Loucy (cell line): Measurements from ENCODE around the gene NEO1.

Experiments
- H2AFZ ChIP-seq: fragments of 200-600 bp; sonication (generic); 2 replicates; pipeline ENCODE4 v1.6.0; 2016; ENCODE audit warnings: antibody characterized with exemption, mild to moderate bottlenecking, low read length, moderate library complexity
- H3F3A ChIP-seq: fragments of 200-600 bp; 2 replicates; pipeline ENCODE4 v1.6.0; 2016; ENCODE audit warnings: antibody characterized with exemption, low read depth, mild to moderate bottlenecking
- H3K27me3 ChIP-seq: fragments of 200-600 bp; sonication (generic); 2 replicates; pipeline ENCODE4 v1.6.1; 2014; ENCODE audit warnings: low read length, mild to moderate bottlenecking; ENCODE audit not compliant: insufficient read depth, poor library complexity, severe bottlenecking
- H3K36me3 ChIP-seq: fragments of 200-600 bp; sonication (generic); 2 replicates; pipeline ENCODE4 v1.6.1; 2016; ENCODE audit warnings: low read length; ENCODE audit not compliant: insufficient read depth
- H3K4me1 ChIP-seq: fragments of 200-600 bp; sonication (generic); 2 replicates; pipeline ENCODE4 v1.5.1; 2014; ENCODE audit warnings: low read length, mild to moderate bottlenecking; ENCODE audit not compliant: insufficient read depth, poor library complexity, severe bottlenecking
- H3K4me2 ChIP-seq: fragments of 200-600 bp; sonication (generic); 2 replicates; pipeline ENCODE4 v1.6.0; 2014; ENCODE audit warnings: antibody characterized with exemption, low read length, low read depth, mild to moderate bottlenecking; ENCODE audit not compliant: poor library complexity, severe bottlenecking
- H3K4me3 ChIP-seq: fragments of 200-600 bp; sonication (generic); 2 replicates; pipeline ENCODE4 v1.5.1; 2014; ENCODE audit warnings: low read length, mild to moderate bottlenecking, mixed read lengths; ENCODE audit not compliant: poor library complexity, severe bottlenecking
- H3K79me2 ChIP-seq: fragments of 200-600 bp; sonication (generic); 2 replicates; pipeline ENCODE4 v1.6.1; 2014; ENCODE audit warnings: low read length; ENCODE audit not compliant: insufficient read depth
- H3K9ac ChIP-seq: fragments of 200-600 bp; sonication (generic); 2 replicates; pipeline ENCODE4 v1.6.0; 2014; ENCODE audit warnings: mild to moderate bottlenecking, low read depth, low read length, moderate library complexity; ENCODE audit not compliant: poor library complexity, severe bottlenecking
- H3K9me2 ChIP-seq: fragments of 200-600 bp; sonication (generic); replicated peaks from 2 replicates; pipeline ENCODE4 v1.6.1; 2016; ENCODE audit warnings: low read depth, low read length, mixed read lengths
- H3K9me3 ChIP-seq: fragments of 200-600 bp; sonication (generic); 2 replicates; pipeline ENCODE4 v1.6.1; 2014; ENCODE audit warnings: mild to moderate bottlenecking, antibody characterized with exemption, low read length, low read depth; ENCODE audit not compliant: insufficient read depth
- H4K20me1 ChIP-seq: fragments of 200-600 bp; sonication (generic); 2 replicates; pipeline ENCODE4 v1.6.0; 2014; ENCODE audit warnings: antibody characterized with exemption, low read length, mild to moderate bottlenecking; ENCODE audit not compliant: insufficient read depth, poor library complexity, severe bottlenecking
- CTCF ChIP-seq: fragments of 200-600 bp; sonication (generic); conservative IDR thresholded peaks from 2 replicates; pipeline ENCODE4 v1.5.1; 2014; ENCODE audit warnings: mild to moderate bottlenecking, antibody characterized with exemption, low read length
- EZH2phosphoT487 ChIP-seq: fragments of 200-600 bp; IDR thresholded peaks from 2 replicates; pipeline ENCODE4 v1.6.1; 2018; ENCODE audit warnings: antibody characterized with exemption, mild to moderate bottlenecking, moderate library complexity, borderline replicate concordance

Gene NEO1

GRCh38 chr15:73231661-73232419 lies 179.6 kb downstream of the NEO1 start:
- no peaks in the 10 kb centered on the region for H3K9me2 ChIP-seq
- no peaks in the 10 kb centered on the region for H3K79me2 ChIP-seq
- no peak overlapping the region for H2AFZ ChIP-seq
- H3K4me1 ChIP-seq, result no peaks in the 10 kb centered on the region
- no peak for TF ChIP-seq EZH2phosphoT487
- no peak for TF ChIP-seq CTCF
- peaks cover 7% of the 10 kb centered on the region for H3K27me3 ChIP-seq
- no peak overlapping the region for H3K4me3 ChIP-seq
- H3K36me3 ChIP-seq, result no peaks in the 10 kb centered on the region
- H4K20me1 ChIP-seq, result no peaks in the 10 kb centered on the region
- H3K4me2 ChIP-seq, result no peak overlapping the region
- no peak overlapping the region for H3K9ac ChIP-seq
- H3F3A ChIP-seq, result no peaks in the 10 kb centered on the region
- H3K9me3 ChIP-seq, result no peaks in the 10 kb centered on the region

GRCh38 chr15:73232776-73233175 lies 180.5 kb downstream of the NEO1 start:
- no peaks in the 10 kb centered on the region for H3K9me2 ChIP-seq
- H4K20me1 ChIP-seq, result no peaks in the 10 kb centered on the region
- TF ChIP-seq CTCF (no peak), EZH2phosphoT487 (no peak)
- H3K4me2 ChIP-seq, result no peak overlapping the region
- no peak overlapping the region for H2AFZ ChIP-seq
- no peak overlapping the region for H3K9ac ChIP-seq
- no peaks in the 10 kb centered on the region for H3K4me1 ChIP-seq
- H3K9me3 ChIP-seq, result no peaks in the 10 kb centered on the region
- no peaks in the 10 kb centered on the region for H3K36me3 ChIP-seq
- no peak overlapping the region for H3K4me3 ChIP-seq
- no peaks in the 10 kb centered on the region for H3K79me2 ChIP-seq
- H3K27me3 ChIP-seq, result peaks cover 7% of the 10 kb centered on the region
- H3F3A ChIP-seq, result no peaks in the 10 kb centered on the region

- H3K9me3 ChIP-seq, result no peaks in the 10 kb centered on the region
- H4K20me1 ChIP-seq, result no peaks in the 10 kb centered on the region
- H3K36me3 ChIP-seq, result no peaks in the 10 kb centered on the region
- no peak overlapping the region for H3K9ac ChIP-seq
- H3K4me2 ChIP-seq, result no peak overlapping the region
- peaks cover 7% of the 10 kb centered on the region for H3K27me3 ChIP-seq
- H2AFZ ChIP-seq, result no peak overlapping the region
- H3F3A ChIP-seq, result no peaks in the 10 kb centered on the region
- H3K4me1 ChIP-seq, result no peaks in the 10 kb centered on the region
- no peaks in the 10 kb centered on the region for H3K79me2 ChIP-seq
- no peaks in the 10 kb centered on the region for H3K9me2 ChIP-seq
- H3K4me3 ChIP-seq, result no peak overlapping the region
- no peak for TF ChIP-seq CTCF
- no peak for TF ChIP-seq EZH2phosphoT487
Observed at GRCh38 chr15:73233623-73234022, 181.4 kb downstream of the NEO1 start.
